ENCODE measurements around the gene PSMF1.
A peak's percentile ranks its signal among the peaks of the same experiment; 100 is the strongest.
"Not testable (repeated sequence)": the region's sequence is repeated elsewhere in the genome, so short reads cannot be mapped to it uniquely, and the experiment has no call there.

Gene PSMF1

GRCh38 chr20:1122388-1123315 lies 4.2 kb downstream of the PSMF1 start:
- peak; percentile 53 for DNase-seq (ENCODE audit: low read depth)

- DNase-seq (ENCODE audit: low read depth): no peak
These were observed 5.3 kb downstream of the PSMF1 start for GRCh38 chr20:1123666-1124065.

GRCh38 chr20:1124421-1124820 lies 6.0 kb downstream of the PSMF1 start:
- DNase-seq (ENCODE audit: low read depth): no peak

GRCh38 chr20:1125277-1125676 lies 6.9 kb downstream of the PSMF1 start:
- no peak for DNase-seq (ENCODE audit: low read depth)

- DNase-seq (ENCODE audit: low read depth): no peak
These were observed 9.4 kb downstream of the PSMF1 start for GRCh38 chr20:1127840-1128239.

- DNase-seq (ENCODE audit: low read depth): no peak
These were observed 11.8 kb downstream of the PSMF1 start for GRCh38 chr20:1130058-1130694.

GRCh38 chr20:1130847-1131246 lies 12.4 kb downstream of the PSMF1 start:
- DNase-seq (ENCODE audit: low read depth): no peak

GRCh38 chr20:1131354-1131753 lies 13.0 kb downstream of the PSMF1 start:
- no peak for DNase-seq (ENCODE audit: low read depth)

GRCh38 chr20:1134355-1134754 lies 16.0 kb downstream of the PSMF1 start:
- no peak for DNase-seq (ENCODE audit: low read depth)

GRCh38 chr20:1134836-1135235 lies 16.4 kb downstream of the PSMF1 start:
- DNase-seq (ENCODE audit: low read depth): no peak

- no peak for DNase-seq (ENCODE audit: low read depth)
These were observed 18.8 kb downstream of the PSMF1 start for GRCh38 chr20:1137236-1137635.

- DNase-seq (ENCODE audit: low read depth): no peak
These were observed 26.2 kb downstream of the PSMF1 start for GRCh38 chr20:1144401-1145172.

- DNase-seq (ENCODE audit: low read depth): no peak
These were observed 28.6 kb downstream of the PSMF1 start for GRCh38 chr20:1146957-1147356.

GRCh38 chr20:1149812-1150211 lies 31.4 kb downstream of the PSMF1 start:
- DNase-seq (ENCODE audit: low read depth): not testable (repeated sequence)

GRCh38 chr20:1150218-1150617 lies 31.8 kb downstream of the PSMF1 start:
- DNase-seq (ENCODE audit: low read depth): peak; percentile 20

- DNase-seq (ENCODE audit: low read depth): no peak
These were observed 32.6 kb downstream of the PSMF1 start for GRCh38 chr20:1150968-1151367.

GRCh38 chr20:1154226-1154625 lies 35.8 kb downstream of the PSMF1 start:
- no peak for DNase-seq (ENCODE audit: low read depth)

GRCh38 chr20:1154691-1155090 lies 36.3 kb downstream of the PSMF1 start:
- DNase-seq (ENCODE audit: low read depth): no peak

GRCh38 chr20:1155342-1155741 lies 36.9 kb downstream of the PSMF1 start:
- DNase-seq (ENCODE audit: low read depth): no peak

- DNase-seq (ENCODE audit: low read depth): no peak
These were observed 42.1 kb downstream of the PSMF1 start for GRCh38 chr20:1160496-1160895.

- no peak for DNase-seq (ENCODE audit: low read depth)
These were observed 42.6 kb downstream of the PSMF1 start for GRCh38 chr20:1160991-1161390.

- no peak for DNase-seq (ENCODE audit: low read depth)
These were observed 44.7 kb downstream of the PSMF1 start for GRCh38 chr20:1163105-1163504.

- no peak for DNase-seq (ENCODE audit: low read depth)
These were observed 45.3 kb downstream of the PSMF1 start for GRCh38 chr20:1163653-1164052.

All from stromal cell of bone marrow (primary cell).